ENCODE results near the gene BTBD2.

BTBD2 gene

DNA sequence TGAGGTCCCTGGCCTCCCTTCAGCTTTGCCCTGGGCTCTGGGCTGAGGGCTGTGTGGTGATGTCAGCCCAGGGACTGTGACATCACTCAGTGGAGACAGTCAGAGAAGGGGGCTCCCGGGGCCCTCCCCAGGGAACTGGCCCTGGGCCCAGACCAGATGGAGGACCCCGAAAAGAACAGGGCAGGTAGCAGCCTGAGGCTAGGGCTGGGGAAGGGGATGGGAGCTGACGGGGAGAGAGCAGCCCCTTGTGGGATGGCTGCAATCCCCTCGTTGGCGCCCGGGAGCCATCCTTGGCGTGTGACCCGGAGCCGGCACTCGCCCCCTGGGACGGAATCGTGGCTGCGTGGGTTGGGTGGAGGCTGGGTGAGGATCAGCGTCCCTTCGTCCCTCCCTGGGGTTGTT lies 61.0 kb downstream of the BTBD2 start:
- H3K79me2 ChIP-seq (ENCODE audit: control insufficient read depth, insufficient read depth, low read length, unreplicated experiment) = peaks cover 32% of the 10 kb centered on the region
- no peak overlapping the region for H2AFZ ChIP-seq (ENCODE audit: low read length, unreplicated experiment)
- no peaks in the 10 kb centered on the region for H3K27me3 ChIP-seq (ENCODE audit: insufficient read depth, low read length)
- H3K36me3 ChIP-seq (ENCODE audit: insufficient read depth, low read length) = no peaks in the 10 kb centered on the region
- no peaks in the 10 kb centered on the region for H3K4me1 ChIP-seq (ENCODE audit: control insufficient read depth, insufficient read depth, low read length, unreplicated experiment)
- H3K27ac ChIP-seq (ENCODE audit: low read depth, low read length) = no peak overlapping the region
- H3K4me3 ChIP-seq (ENCODE audit: low read depth, low read length) = no peak overlapping the region

DNA sequence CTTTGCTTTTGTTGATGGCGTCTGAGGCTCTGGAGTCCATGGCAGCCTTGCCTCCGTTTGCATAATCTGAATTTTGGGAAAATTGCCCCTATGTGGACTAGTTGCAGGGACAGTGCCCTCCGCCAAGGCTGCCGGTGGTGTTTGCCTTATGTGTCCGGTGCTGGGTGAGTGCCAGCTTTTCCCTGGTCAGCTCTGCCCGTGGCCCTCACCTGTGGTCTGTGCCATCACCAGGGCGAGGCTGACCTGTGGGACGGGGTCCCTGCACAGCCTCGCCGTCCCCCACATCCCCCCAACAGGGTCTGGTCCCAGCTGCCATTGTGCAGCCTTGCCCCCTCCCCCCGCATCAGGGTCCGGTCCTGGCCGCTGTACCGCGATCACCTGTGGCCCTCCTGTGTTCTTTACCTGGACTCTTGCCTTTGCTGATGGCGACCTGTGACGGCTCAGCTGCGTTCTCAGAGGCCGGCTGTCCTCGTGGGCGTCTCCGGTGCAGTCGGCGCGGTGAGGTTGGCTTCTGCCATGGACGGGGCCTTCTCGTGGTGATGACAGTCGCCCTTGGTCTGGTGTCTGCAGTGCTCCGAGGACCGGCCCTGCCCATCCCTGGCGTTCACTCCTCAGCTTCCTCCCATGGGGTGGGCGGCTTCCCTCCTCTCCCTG lies 61.9 kb downstream of the BTBD2 start:
- Histone ChIP-seq H3K27me3 (ENCODE audit: insufficient read depth, low read length) (no peaks in the 10 kb centered on the region), H3K4me3 (ENCODE audit: low read depth, low read length) (no peak overlapping the region), H3K4me1 (ENCODE audit: control insufficient read depth, insufficient read depth, low read length, unreplicated experiment) (no peaks in the 10 kb centered on the region), H3K27ac (ENCODE audit: low read depth, low read length) (no peak overlapping the region), H3K36me3 (ENCODE audit: insufficient read depth, low read length) (no peaks in the 10 kb centered on the region), H3K79me2 (ENCODE audit: control insufficient read depth, insufficient read depth, low read length, unreplicated experiment) (peaks cover 39% of the 10 kb centered on the region), H2AFZ (ENCODE audit: low read length, unreplicated experiment) (no peak overlapping the region)

DNA sequence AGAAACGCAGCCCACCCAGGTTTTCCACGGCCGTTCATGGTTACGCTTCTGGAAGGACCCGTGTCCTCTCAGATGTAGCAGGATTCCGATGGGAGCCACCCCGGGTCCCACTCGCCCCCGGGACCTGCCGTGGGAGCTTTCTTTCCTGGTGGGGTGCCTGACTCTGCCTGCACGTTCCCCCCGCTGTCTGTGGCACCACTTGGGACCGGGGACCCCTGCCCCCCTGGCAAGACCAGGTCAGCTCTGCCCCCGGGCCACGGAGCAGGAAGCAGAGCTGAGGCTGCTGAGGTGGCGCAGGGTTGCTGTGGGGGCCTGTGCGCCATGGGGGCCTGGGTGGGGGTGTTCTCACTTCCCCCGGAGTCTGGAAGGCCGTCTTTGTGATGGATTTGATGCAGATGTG lies 62.5 kb downstream of the BTBD2 start:
- Histone ChIP-seq H3K36me3 (ENCODE audit: insufficient read depth, low read length) (no peaks in the 10 kb centered on the region), H3K79me2 (ENCODE audit: control insufficient read depth, insufficient read depth, low read length, unreplicated experiment) (peaks cover 41% of the 10 kb centered on the region), H3K4me1 (ENCODE audit: control insufficient read depth, insufficient read depth, low read length, unreplicated experiment) (no peaks in the 10 kb centered on the region), H3K27ac (ENCODE audit: low read depth, low read length) (no peak overlapping the region), H3K27me3 (ENCODE audit: insufficient read depth, low read length) (no peaks in the 10 kb centered on the region), H2AFZ (ENCODE audit: low read length, unreplicated experiment) (no peak overlapping the region), H3K4me3 (ENCODE audit: low read depth, low read length) (no peak overlapping the region)

- H2AFZ ChIP-seq (ENCODE audit: low read length, unreplicated experiment) = no peak overlapping the region
- H3K4me3 ChIP-seq (ENCODE audit: low read depth, low read length) = no peak overlapping the region
- H3K27me3 ChIP-seq (ENCODE audit: insufficient read depth, low read length) = no peaks in the 10 kb centered on the region
- no peak overlapping the region for H3K27ac ChIP-seq (ENCODE audit: low read depth, low read length)
- peaks cover 45% of the 10 kb centered on the region for H3K79me2 ChIP-seq (ENCODE audit: control insufficient read depth, insufficient read depth, low read length, unreplicated experiment)
- H3K36me3 ChIP-seq (ENCODE audit: insufficient read depth, low read length) = no peaks in the 10 kb centered on the region
- no peaks in the 10 kb centered on the region for H3K4me1 ChIP-seq (ENCODE audit: control insufficient read depth, insufficient read depth, low read length, unreplicated experiment)
Measured at GRCh38 chr19:1952635-1953034, 62.9 kb downstream of the BTBD2 start.

GRCh38 chr19:1950640-1951039 lies 64.9 kb downstream of the BTBD2 start:
- H3K27ac ChIP-seq (ENCODE audit: low read depth, low read length) = no peak overlapping the region
- H3K79me2 ChIP-seq (ENCODE audit: control insufficient read depth, insufficient read depth, low read length, unreplicated experiment) = peaks cover 56% of the 10 kb centered on the region
- H3K4me1 ChIP-seq (ENCODE audit: control insufficient read depth, insufficient read depth, low read length, unreplicated experiment) = no peaks in the 10 kb centered on the region
- H3K36me3 ChIP-seq (ENCODE audit: insufficient read depth, low read length) = no peaks in the 10 kb centered on the region
- H3K4me3 ChIP-seq (ENCODE audit: low read depth, low read length) = no peak overlapping the region
- H3K27me3 ChIP-seq (ENCODE audit: insufficient read depth, low read length) = no peaks in the 10 kb centered on the region
- H2AFZ ChIP-seq (ENCODE audit: low read length, unreplicated experiment) = no peak overlapping the region

GRCh38 chr19:1949304-1950101 lies 66.0 kb downstream of the BTBD2 start:
- H3K4me3 ChIP-seq (ENCODE audit: low read depth, low read length) = no peak overlapping the region
- no peaks in the 10 kb centered on the region for H3K27me3 ChIP-seq (ENCODE audit: insufficient read depth, low read length)
- peaks cover 64% of the 10 kb centered on the region for H3K79me2 ChIP-seq (ENCODE audit: control insufficient read depth, insufficient read depth, low read length, unreplicated experiment)
- no peak overlapping the region for H3K27ac ChIP-seq (ENCODE audit: low read depth, low read length)
- no peaks in the 10 kb centered on the region for H3K4me1 ChIP-seq (ENCODE audit: control insufficient read depth, insufficient read depth, low read length, unreplicated experiment)
- H3K36me3 ChIP-seq (ENCODE audit: insufficient read depth, low read length) = no peaks in the 10 kb centered on the region
- H2AFZ ChIP-seq (ENCODE audit: low read length, unreplicated experiment) = no peak overlapping the region

DNA sequence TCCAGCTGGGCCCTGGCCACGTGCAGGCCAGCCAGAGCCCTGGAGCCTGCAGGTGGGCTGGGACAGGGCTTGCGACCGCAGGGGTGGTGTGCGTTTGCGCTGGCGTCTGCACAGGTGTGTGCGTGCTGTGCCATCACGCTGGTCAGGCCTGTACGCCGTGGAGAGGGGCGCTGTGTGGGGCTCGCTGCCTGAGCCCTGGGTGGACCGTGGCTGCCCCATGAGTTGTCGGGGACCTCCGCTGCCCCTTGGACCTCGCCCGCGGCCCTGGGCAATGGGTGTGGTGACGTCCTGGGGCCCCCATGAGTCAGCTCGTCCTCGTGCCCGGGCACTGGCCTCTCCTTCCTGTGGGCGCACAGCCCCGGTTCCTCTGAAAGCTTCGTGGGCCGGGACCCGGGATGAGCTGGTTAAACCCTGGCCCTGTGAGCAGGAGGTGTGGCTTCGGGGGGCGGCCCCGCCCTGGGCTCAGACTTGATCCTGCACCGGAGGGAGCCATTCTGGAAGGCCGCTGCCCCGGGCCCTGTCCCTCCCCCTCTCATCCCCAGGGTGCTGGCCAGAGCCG lies 67.8 kb downstream of the BTBD2 start:
- Histone ChIP-seq H3K27ac (ENCODE audit: low read depth, low read length) (no peak overlapping the region), H3K79me2 (ENCODE audit: control insufficient read depth, insufficient read depth, low read length, unreplicated experiment) (peaks cover 75% of the 10 kb centered on the region), H3K36me3 (ENCODE audit: insufficient read depth, low read length) (no peaks in the 10 kb centered on the region), H3K4me3 (ENCODE audit: low read depth, low read length) (no peak overlapping the region), H3K27me3 (ENCODE audit: insufficient read depth, low read length) (no peaks in the 10 kb centered on the region), H3K4me1 (ENCODE audit: control insufficient read depth, insufficient read depth, low read length, unreplicated experiment) (peaks cover 5% of the 10 kb centered on the region), H2AFZ (ENCODE audit: low read length, unreplicated experiment) (no peak overlapping the region)

GRCh38 chr19:1945899-1946298 lies 69.6 kb downstream of the BTBD2 start:
- H3K4me1 ChIP-seq (ENCODE audit: control insufficient read depth, insufficient read depth, low read length, unreplicated experiment) = peaks cover 5% of the 10 kb centered on the region

GRCh38 chr19:1944916-1945561 lies 70.5 kb downstream of the BTBD2 start:
- Histone ChIP-seq H3K4me1 (ENCODE audit: control insufficient read depth, insufficient read depth, low read length, unreplicated experiment) (peaks cover 5% of the 10 kb centered on the region), H3K27ac (ENCODE audit: low read depth, low read length) (no peak overlapping the region)

More at GRCh38 chr19:1945899-1946298, 69.6 kb downstream of the BTBD2 start:
- Histone ChIP-seq H3K27ac (ENCODE audit: low read depth, low read length) (no peak overlapping the region), H3K36me3 (ENCODE audit: insufficient read depth, low read length) (no peaks in the 10 kb centered on the region), H3K4me3 (ENCODE audit: low read depth, low read length) (no peak overlapping the region), H3K79me2 (ENCODE audit: control insufficient read depth, insufficient read depth, low read length, unreplicated experiment) (peaks cover 73% of the 10 kb centered on the region), H3K27me3 (ENCODE audit: insufficient read depth, low read length) (no peaks in the 10 kb centered on the region), H2AFZ (ENCODE audit: low read length, unreplicated experiment) (no peak overlapping the region)

GRCh38 chr19:1944088-1944915 lies 71.2 kb downstream of the BTBD2 start:
- peaks cover 5% of the 10 kb centered on the region for H3K4me1 ChIP-seq (ENCODE audit: control insufficient read depth, insufficient read depth, low read length, unreplicated experiment)
- no peaks in the 10 kb centered on the region for H3K36me3 ChIP-seq (ENCODE audit: insufficient read depth, low read length)
- H3K79me2 ChIP-seq (ENCODE audit: control insufficient read depth, insufficient read depth, low read length, unreplicated experiment) = peaks cover 62% of the 10 kb centered on the region
- H3K27me3 ChIP-seq (ENCODE audit: insufficient read depth, low read length) = no peaks in the 10 kb centered on the region
- H3K27ac ChIP-seq (ENCODE audit: low read depth, low read length) = no peak overlapping the region
- H3K4me3 ChIP-seq (ENCODE audit: low read depth, low read length) = no peak overlapping the region
- H2AFZ ChIP-seq (ENCODE audit: low read length, unreplicated experiment) = no peak overlapping the region

More at GRCh38 chr19:1944916-1945561, 70.5 kb downstream of the BTBD2 start:
- Histone ChIP-seq H2AFZ (ENCODE audit: low read length, unreplicated experiment) (no peak overlapping the region), H3K79me2 (ENCODE audit: control insufficient read depth, insufficient read depth, low read length, unreplicated experiment) (peaks cover 67% of the 10 kb centered on the region), H3K4me3 (ENCODE audit: low read depth, low read length) (no peak overlapping the region), H3K27me3 (ENCODE audit: insufficient read depth, low read length) (no peaks in the 10 kb centered on the region), H3K36me3 (ENCODE audit: insufficient read depth, low read length) (no peaks in the 10 kb centered on the region)
